ENCODE measurements around the gene HEATR5B. TPM values are rescaled to one million over a fixed set of nuclear protein-coding genes. Genes with fewer than 3 reads are reported as not detected.
A peak's percentile ranks its signal among the peaks of the same experiment; 100 is the strongest.

HEATR5B gene
- total and polyA plus RNA-seq, 9 of the 15 experiments (the other 6 are each of a cell fraction or from before 2014, with no cell fraction given), result 4.2 to 21.7 (median 12.2) TPM

DNA sequence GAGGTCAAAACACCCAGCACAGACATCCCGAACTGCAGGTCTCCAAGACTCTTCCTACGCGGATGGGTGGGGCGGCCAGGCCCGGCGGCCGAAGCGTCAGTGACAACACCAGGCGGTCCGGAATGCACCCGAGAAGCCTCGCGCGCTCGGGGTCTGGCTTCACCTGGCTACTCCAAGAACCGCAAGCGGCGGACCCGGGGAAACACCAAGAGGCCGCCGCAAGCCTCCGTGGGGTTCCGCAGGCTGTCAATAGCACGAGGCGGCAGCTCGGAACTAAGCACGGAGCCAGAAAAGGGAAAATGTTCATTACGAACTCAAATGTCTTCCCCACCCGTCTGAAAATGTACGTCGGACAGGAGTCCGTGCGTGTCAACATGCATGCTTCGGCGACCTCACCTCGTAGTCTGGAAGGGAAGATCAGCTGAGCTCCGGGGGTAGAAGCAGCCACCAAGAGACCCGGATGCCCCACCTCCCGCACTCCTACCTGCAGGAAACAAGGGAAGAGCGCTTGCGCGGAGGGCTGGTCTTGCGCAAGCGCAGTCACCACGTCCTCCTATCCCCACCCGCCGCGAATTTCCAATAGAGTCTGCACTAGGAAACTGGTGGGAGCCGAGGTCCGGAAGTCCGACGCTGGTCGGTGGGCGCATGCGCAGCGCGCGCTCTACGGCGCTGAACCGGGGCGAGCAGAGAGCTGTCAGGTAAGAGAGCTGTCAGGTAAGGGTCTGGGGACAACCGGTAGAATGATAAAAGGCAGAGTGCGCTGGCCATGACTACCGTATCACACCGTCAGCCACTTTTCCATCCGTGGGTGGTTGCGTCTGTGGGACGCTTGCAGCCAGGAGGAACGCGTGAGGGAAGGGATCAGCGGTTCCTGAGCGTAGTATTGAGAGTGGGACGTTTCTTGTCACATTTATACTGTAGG is at the start of gene HEATR5B, which contains the start of gene GPATCH11 (continued):
- TF ChIP-seq ZNF354B (CRISPR knock-in tag; IDR thresholded peaks at IDR 0.05) (no peak), KDM5B (IDR thresholded peaks at IDR 0.05; ENCODE audit: insufficient replicate concordance, low read depth, low read length) (peak; percentile 64), BDP1 (IDR thresholded peaks at IDR 0.05; ENCODE audit: insufficient read depth, insufficient read length) (no peak), SIN3B (IDR thresholded peaks at IDR 0.05; ENCODE audit: low read depth) (0 out of 2 replicates have a peak, but pooled peaks have one; percentile 37), CBX5 (IDR thresholded peaks at IDR 0.05; ENCODE audit: borderline replicate concordance, low read depth) (no peak), CREB1 (IDR thresholded peaks at IDR 0.05) (0 out of 2 replicates have a peak, but pooled peaks have one; percentile 42), CREB1 (CRISPR knock-in tag; IDR thresholded peaks at IDR 0.05) (no peak), RCOR1 (IDR thresholded peaks at IDR 0.05; ENCODE audit: borderline replicate concordance in 1 of 2, low read depth in 2 of 2, low read length in 2 of 2) (no peak), ZNF584 (CRISPR knock-in tag; IDR thresholded peaks at IDR 0.05; ENCODE audit: low read depth) (no peak), ZNF263 (CRISPR knock-in tag; IDR thresholded peaks at IDR 0.05; ENCODE audit: borderline replicate concordance) (0 out of 2 replicates have a peak, but pooled peaks have one; percentile 34), RBM39 (optimal IDR thresholded peaks at IDR 0.05; ENCODE audit: low read depth, low read length) (no peak), SMAD1 (IDR thresholded peaks at IDR 0.05; ENCODE audit: low read depth, low read length, partially characterized antibody) (no peak), SMAD4 (CRISPR knock-in tag; conservative IDR thresholded peaks at IDR 0.05) (0 out of 2 replicates have a peak, but pooled peaks have one; percentile 17), CEBPG (CRISPR knock-in tag; IDR thresholded peaks at IDR 0.05) (peak; percentile 88), CEBPG (tag; conservative IDR thresholded peaks at IDR 0.05 in 1 of 2, IDR thresholded peaks at IDR 0.05 in 1 of 2) (peak; percentile 81 to 89), DPF2 (IDR thresholded peaks at IDR 0.05) (no peak), EGR1 (conservative IDR thresholded peaks at IDR 0.05) (0 out of 2 replicates have a peak, but pooled peaks have one; percentile 11), MYNN (IDR thresholded peaks at IDR 0.05) (no peak), MYNN (CRISPR knock-in tag; IDR thresholded peaks at IDR 0.05) (no peak)
- TF ChIP-seq, protein P1, sequence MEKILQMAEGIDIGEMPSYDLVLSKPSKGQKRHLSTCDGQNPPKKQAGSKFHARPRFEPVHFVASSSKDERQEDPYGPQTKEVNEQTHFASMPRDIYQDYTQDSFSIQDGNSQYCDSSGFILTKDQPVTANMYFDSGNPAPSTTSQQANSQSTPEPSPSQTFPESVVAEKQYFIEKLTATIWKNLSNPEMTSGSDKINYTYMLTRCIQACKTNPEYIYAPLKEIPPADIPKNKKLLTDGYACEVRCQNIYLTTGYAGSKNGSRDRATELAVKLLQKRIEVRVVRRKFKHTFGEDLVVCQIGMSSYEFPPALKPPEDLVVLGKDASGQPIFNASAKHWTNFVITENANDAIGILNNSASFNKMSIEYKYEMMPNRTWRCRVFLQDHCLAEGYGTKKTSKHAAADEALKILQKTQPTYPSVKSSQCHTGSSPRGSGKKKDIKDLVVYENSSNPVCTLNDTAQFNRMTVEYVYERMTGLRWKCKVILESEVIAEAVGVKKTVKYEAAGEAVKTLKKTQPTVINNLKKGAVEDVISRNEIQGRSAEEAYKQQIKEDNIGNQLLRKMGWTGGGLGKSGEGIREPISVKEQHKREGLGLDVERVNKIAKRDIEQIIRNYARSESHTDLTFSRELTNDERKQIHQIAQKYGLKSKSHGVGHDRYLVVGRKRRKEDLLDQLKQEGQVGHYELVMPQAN (IDR thresholded peaks at IDR 0.05; ENCODE audit: borderline replicate concordance), result peak; percentile 94
- TF ChIP-seq, protein P2, sequence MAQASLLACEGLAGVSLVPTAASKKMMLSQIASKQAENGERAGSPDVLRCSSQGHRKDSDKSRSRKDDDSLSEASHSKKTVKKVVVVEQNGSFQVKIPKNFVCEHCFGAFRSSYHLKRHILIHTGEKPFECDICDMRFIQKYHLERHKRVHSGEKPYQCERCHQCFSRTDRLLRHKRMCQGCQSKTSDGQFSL (CRISPR knock-in tag; IDR thresholded peaks at IDR 0.05), result no peak
- TF ChIP-seq, protein P2 (tag; IDR thresholded peaks at IDR 0.05), result no peak
